ENCODE measurements around the gene SESTD1.

Gene SESTD1

GRCh38 chr2:179264368-179265081, at the start of gene SESTD1:
TSS of gene SESTD1 (minus strand) at chr2:179264832. CDS start at chr2:179191841, 72,991 bp downstream.
- no peak for DNase-seq (ENCODE audit: low read depth)

- DNase-seq (ENCODE audit: low read depth) = no peak
Measured at GRCh38 chr2:179313057-179313456, 48.4 kb upstream of the SESTD1 start.

- no peak for DNase-seq (ENCODE audit: low read depth)
Measured at GRCh38 chr2:179311101-179311500, 46.5 kb upstream of the SESTD1 start.

- no peak for DNase-seq (ENCODE audit: low read depth)
Measured at GRCh38 chr2:179307616-179308371, 43.2 kb upstream of the SESTD1 start.

GRCh38 chr2:179305125-179305524, 40.5 kb upstream of the SESTD1 start:
- no peak for DNase-seq (ENCODE audit: low read depth)

GRCh38 chr2:179304424-179304823, 39.8 kb upstream of the SESTD1 start:
- no peak for DNase-seq (ENCODE audit: low read depth)

GRCh38 chr2:179302764-179303571, 38.3 kb upstream of the SESTD1 start:
- DNase-seq (ENCODE audit: low read depth) = no peak

GRCh38 chr2:179302149-179302548, 37.5 kb upstream of the SESTD1 start:
- no peak for DNase-seq (ENCODE audit: low read depth)

- DNase-seq (ENCODE audit: low read depth) = no peak
Measured at GRCh38 chr2:179298666-179299065, 34.0 kb upstream of the SESTD1 start.

GRCh38 chr2:179297927-179298326, 33.3 kb upstream of the SESTD1 start:
- DNase-seq (ENCODE audit: low read depth) = no peak

- no peak for DNase-seq (ENCODE audit: low read depth)
Measured at GRCh38 chr2:179290329-179290728, 25.7 kb upstream of the SESTD1 start.

- no peak for DNase-seq (ENCODE audit: low read depth)
Measured at GRCh38 chr2:179285060-179285459, 20.4 kb upstream of the SESTD1 start.

- no peak for DNase-seq (ENCODE audit: low read depth)
Measured at GRCh38 chr2:179277429-179278196, 13.0 kb upstream of the SESTD1 start.

GRCh38 chr2:179275253-179276012, 10.8 kb upstream of the SESTD1 start:
- no peak for DNase-seq (ENCODE audit: low read depth)

GRCh38 chr2:179274749-179275148, 10.1 kb upstream of the SESTD1 start:
- no peak for DNase-seq (ENCODE audit: low read depth)

GRCh38 chr2:179273461-179273962, 8.9 kb upstream of the SESTD1 start:
- DNase-seq (ENCODE audit: low read depth) = no peak

- peak; percentile 84 for DNase-seq (ENCODE audit: low read depth)
Measured at GRCh38 chr2:179272406-179273192, 8.0 kb upstream of the SESTD1 start.

- no peak for DNase-seq (ENCODE audit: low read depth)
Measured at GRCh38 chr2:179270689-179271088, 6.1 kb upstream of the SESTD1 start.

GRCh38 chr2:179268277-179268925, 3.8 kb upstream of the SESTD1 start:
- no peak for DNase-seq (ENCODE audit: low read depth)

GRCh38 chr2:179266271-179266670, 1.6 kb upstream of the SESTD1 start:
- DNase-seq (ENCODE audit: low read depth) = no peak
